ENCODE data around the gene FAM110A. TPM values are rescaled to one million over a fixed set of nuclear protein-coding genes. Genes with fewer than 3 reads are reported as not detected.

FAM110A gene
- total RNA-seq, 1 donor from 2014 or later, result 11.0 TPM

GRCh38 chr20:821046-821730 is 12.3 kb upstream of the FAM110A start:
- H3K27me3 Mint-ChIP-seq, result peaks cover 2% of the 10 kb centered on the region
- ATAC-seq (ENCODE audit: low read depth), result no peak
- no peak overlapping the region for H3K4me3 Mint-ChIP-seq
- no peak for TF ChIP-seq CTCF (IDR thresholded peaks at IDR 0.05)
- POLR2A ChIA-PET, result no interaction called here
- no peak for DNase-seq
- H3K4me1 Mint-ChIP-seq, result no peaks in the 10 kb centered on the region
- H3K36me3 Mint-ChIP-seq (ENCODE audit: low read depth), result no peaks in the 10 kb centered on the region
- no peaks in the 10 kb centered on the region for H3K9me3 Mint-ChIP-seq
- CTCF ChIA-PET, result interaction anchor here (1.2 kb wide), 1 partner anchor 135 kb away, joined by 3 read pairs; no protein-coding TSS in a partner anchor
- H3K27ac Mint-ChIP-seq, result no peak overlapping the region
- intact Hi-C loops (cut with micrococcal nuclease), result no loop called here

- ATAC-seq (ENCODE audit: low read depth), result no peak
- no peak for TF ChIP-seq CTCF (IDR thresholded peaks at IDR 0.05)
- Mint-ChIP-seq H3K27ac (no peak overlapping the region), H3K9me3 (no peaks in the 10 kb centered on the region), H3K27me3 (peaks cover 5% of the 10 kb centered on the region), H3K36me3 (ENCODE audit: low read depth) (no peaks in the 10 kb centered on the region), H3K4me1 (no peaks in the 10 kb centered on the region), H3K4me3 (no peak overlapping the region)
- intact Hi-C loops (cut with micrococcal nuclease), result no loop called here
- no peak for DNase-seq
- ChIA-PET POLR2A (no interaction called here), CTCF (interaction anchor here (1.2 kb wide), 1 partner anchor 134 kb away, joined by 3 read pairs; no protein-coding TSS in a partner anchor)
Measured at GRCh38 chr20:821731-822065, 11.8 kb upstream of the FAM110A start.

- H3K27ac Mint-ChIP-seq, result no peak overlapping the region
- ATAC-seq (ENCODE audit: low read depth) (no peak), DNase-seq (no peak)
- ChIA-PET CTCF (interaction anchor here (1.2 kb wide), 1 partner anchor 133 kb away, joined by 3 read pairs; no protein-coding TSS in a partner anchor), POLR2A (no interaction called here)
- peaks cover 3% of the 10 kb centered on the region for H3K27me3 Mint-ChIP-seq
- no peaks in the 10 kb centered on the region for H3K9me3 Mint-ChIP-seq
- H3K4me1 Mint-ChIP-seq, result no peaks in the 10 kb centered on the region
- no peak overlapping the region for H3K4me3 Mint-ChIP-seq
- intact Hi-C loops (cut with micrococcal nuclease), result no loop called here
- TF ChIP-seq CTCF (IDR thresholded peaks at IDR 0.05), result no peak
- H3K36me3 Mint-ChIP-seq (ENCODE audit: low read depth), result no peaks in the 10 kb centered on the region
Measured at GRCh38 chr20:822651-823573, 10.6 kb upstream of the FAM110A start.

DNA sequence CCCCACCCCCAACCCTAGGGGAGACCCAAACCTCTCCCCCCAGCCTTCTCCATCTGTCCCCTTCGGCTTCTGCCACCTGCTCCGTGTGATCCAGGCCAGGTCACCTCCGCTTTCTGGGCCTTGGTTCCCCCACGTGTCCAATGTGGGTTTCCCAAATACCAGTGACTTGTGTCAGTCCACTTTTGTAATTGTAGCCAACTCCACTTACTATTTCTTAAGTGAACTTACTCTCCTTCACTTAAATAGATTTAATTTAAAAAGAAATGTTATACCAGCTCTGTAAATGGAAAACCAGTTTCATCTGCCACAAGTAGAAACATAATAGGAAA is 10.0 kb upstream of the FAM110A start:
- POLR2A ChIA-PET, result no interaction called here
- CTCF ChIA-PET, result no interaction called here
- no peaks in the 10 kb centered on the region for H3K4me1 Mint-ChIP-seq
- H3K27ac Mint-ChIP-seq, result no peak overlapping the region
- peaks cover 3% of the 10 kb centered on the region for H3K27me3 Mint-ChIP-seq
- no peak for DNase-seq
- H3K4me3 Mint-ChIP-seq, result no peak overlapping the region
- intact Hi-C loops (cut with micrococcal nuclease), result no loop called here
- no peak for TF ChIP-seq CTCF (IDR thresholded peaks at IDR 0.05)
- no peaks in the 10 kb centered on the region for H3K36me3 Mint-ChIP-seq (ENCODE audit: low read depth)
- no peaks in the 10 kb centered on the region for H3K9me3 Mint-ChIP-seq
- ATAC-seq (ENCODE audit: low read depth), result no peak

DNA sequence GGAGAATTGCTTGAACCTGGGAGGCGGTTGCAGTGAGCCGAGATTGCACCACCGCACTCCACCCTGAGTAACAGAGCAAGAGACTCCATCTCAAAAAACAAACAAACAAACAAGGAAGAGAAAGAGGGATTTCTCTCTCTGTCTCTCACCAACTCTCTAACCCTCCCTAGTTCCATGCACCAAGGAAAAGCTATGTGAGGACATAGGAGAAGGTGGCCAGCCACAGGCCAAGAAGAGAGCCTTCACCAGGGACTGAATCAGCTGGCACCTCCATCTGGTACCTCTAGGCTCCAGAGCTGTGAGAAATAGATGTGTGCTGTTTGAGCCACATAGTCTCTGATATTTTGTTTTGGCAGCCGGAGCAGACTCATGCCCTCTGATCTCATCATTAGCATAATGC is 9.0 kb upstream of the FAM110A start:
- no peaks in the 10 kb centered on the region for H3K4me1 Mint-ChIP-seq
- ATAC-seq (ENCODE audit: low read depth), result no peak
- no peaks in the 10 kb centered on the region for H3K36me3 Mint-ChIP-seq (ENCODE audit: low read depth)
- no peak overlapping the region for H3K4me3 Mint-ChIP-seq
- intact Hi-C loops (cut with micrococcal nuclease), result no loop called here
- DNase-seq, result no peak
- no peak for TF ChIP-seq CTCF (IDR thresholded peaks at IDR 0.05)
- no peak overlapping the region for H3K27ac Mint-ChIP-seq
- ChIA-PET POLR2A (interaction anchor here (0.6 kb wide), 1 partner anchor 391 kb away, joined by 3 read pairs; no protein-coding TSS in a partner anchor), CTCF (no interaction called here)
- H3K9me3 Mint-ChIP-seq, result no peaks in the 10 kb centered on the region
- peaks cover 3% of the 10 kb centered on the region for H3K27me3 Mint-ChIP-seq

All from activated B cell treated with CpG ODN at 0.5 μM for 24 hours (primary cell).